ENCODE results near the gene RIPPLY3. TPM values are rescaled to one million over a fixed set of nuclear protein-coding genes. Genes with fewer than 3 reads are reported as not detected.

RIPPLY3 gene
- total RNA-seq, 1 experiment from 2014 or later = not detected

- H2AFZ ChIP-seq (ENCODE audit: low read depth, low read length, poor library complexity, severe bottlenecking) = no peak overlapping the region
- ChIA-PET RAD21 (ENCODE audit: low non-redundant PET in 1 of 2, low total read pairs in 2 of 2, uncharacterized antibody in 2 of 2, unreplicated experiment in 2 of 2) (no interaction called here), CTCF (no interaction called here), POLR2A (no interaction called here)
- intact Hi-C loops (cut with micrococcal nuclease) = no loop called here
- no peaks in the 10 kb centered on the region for H4K20me1 ChIP-seq (ENCODE audit: insufficient read depth)
- no peaks in the 10 kb centered on the region for H3K36me3 ChIP-seq (ENCODE audit: control insufficient read depth in 1 of 2, insufficient read depth in 2 of 2, low read length in 2 of 2)
- peaks cover 12 to 15% of the 10 kb centered on the region in 2 experiments for H3K4me1 ChIP-seq (ENCODE audit: control insufficient read depth in 1 of 2, insufficient read depth in 2 of 2, low read length in 2 of 2)
- DNase-seq (ENCODE audit: low read depth, low spot score) = no peak
- no peak for TF ChIP-seq ZNF274 (IDR thresholded peaks at IDR 0.05; ENCODE audit: low read depth, low read length)
- no peak overlapping the region for H3K27ac ChIP-seq (ENCODE audit: low read depth, low read length)
- H3K79me2 ChIP-seq (ENCODE audit: insufficient read depth, low read length) = no peaks in the 10 kb centered on the region
- no peaks in the 10 kb centered on the region for H3K27me3 ChIP-seq (ENCODE audit: insufficient read depth, low read length)
- no peaks in the 10 kb centered on the region; a peak in 1 of 4 replicates for H3K9me3 ChIP-seq (ENCODE audit: control insufficient read depth in 1 of 2, insufficient read depth in 1 of 2, low read depth in 1 of 2, low read length in 2 of 2)
- BruUV-seq (replicated peaks) = no TSS peak
- ATAC-seq = no peak
- H3K9me2 ChIP-seq (ENCODE audit: insufficient read depth) = no peaks in the 10 kb centered on the region
- H3K4me2 ChIP-seq (ENCODE audit: low read length) = no peak overlapping the region
- H3K9ac ChIP-seq (ENCODE audit: low read length) = no peak overlapping the region
- no peak overlapping the region for H3K4me3 ChIP-seq (replicated peaks in 1 of 2; ENCODE audit: low read depth in 1 of 2, low read length in 2 of 2)
Observed at GRCh38 chr21:37063433-37063832, 56.9 kb downstream of the RIPPLY3 start.

DNA sequence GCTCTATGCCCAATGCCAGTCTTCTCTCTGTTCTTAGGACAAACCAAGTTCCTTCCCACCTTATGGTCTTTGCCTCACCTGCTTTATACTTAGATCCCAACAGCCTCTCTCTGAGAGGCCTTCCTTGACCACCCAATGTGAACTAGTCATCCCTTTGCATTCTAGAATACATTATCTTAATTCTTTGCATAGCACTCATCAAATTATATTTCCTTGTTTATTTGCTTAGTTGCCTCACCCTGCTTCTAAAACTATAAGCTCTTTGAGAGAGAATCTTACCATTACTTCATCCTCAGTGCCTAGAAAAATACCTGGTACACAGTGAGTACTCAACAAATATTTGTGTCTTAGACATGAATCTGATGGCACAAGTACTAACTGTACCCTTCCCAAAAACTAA is 58.3 kb downstream of the RIPPLY3 start:
- Histone ChIP-seq H3K27ac (ENCODE audit: low read depth, low read length) (no peak overlapping the region), H3K36me3 (ENCODE audit: control insufficient read depth in 1 of 2, insufficient read depth in 2 of 2, low read length in 2 of 2) (no peaks in the 10 kb centered on the region), H3K9ac (ENCODE audit: low read length) (no peak overlapping the region), H3K79me2 (ENCODE audit: insufficient read depth, low read length) (no peaks in the 10 kb centered on the region), H3K4me1 (ENCODE audit: control insufficient read depth in 1 of 2, insufficient read depth in 2 of 2, low read length in 2 of 2) (peaks cover 12 to 15% of the 10 kb centered on the region in 2 experiments), H3K27me3 (ENCODE audit: insufficient read depth, low read length) (no peaks in the 10 kb centered on the region), H3K4me2 (ENCODE audit: low read length) (no peak overlapping the region), H3K9me3 (ENCODE audit: control insufficient read depth in 1 of 2, insufficient read depth in 1 of 2, low read depth in 1 of 2, low read length in 2 of 2) (no peaks in the 10 kb centered on the region), H3K4me3 (replicated peaks in 1 of 2; ENCODE audit: low read depth in 1 of 2, low read length in 2 of 2) (no peak overlapping the region), H3K9me2 (ENCODE audit: insufficient read depth) (no peaks in the 10 kb centered on the region), H4K20me1 (ENCODE audit: insufficient read depth) (no peaks in the 10 kb centered on the region), H2AFZ (ENCODE audit: low read depth, low read length, poor library complexity, severe bottlenecking) (no peak overlapping the region)
- POLR2A ChIA-PET = no interaction called here
- no peak for DNase-seq (ENCODE audit: low read depth, low spot score)
- CTCF ChIA-PET = no interaction called here
- no TSS peak for BruUV-seq (replicated peaks)
- no peak for TF ChIP-seq EZH2 (IDR thresholded peaks at IDR 0.05)
- no peak for TF ChIP-seq TCF7L2 (IDR thresholded peaks at IDR 0.05; ENCODE audit: borderline replicate concordance, extremely low read depth, insufficient read depth, insufficient read length)
- TF ChIP-seq POLR2A (IDR thresholded peaks at IDR 0.05; ENCODE audit: borderline replicate concordance, extremely low read depth, insufficient read depth, insufficient read length) = no peak
- no peak for ATAC-seq
- intact Hi-C loops (cut with micrococcal nuclease) = no loop called here
- RAD21 ChIA-PET (ENCODE audit: low non-redundant PET in 1 of 2, low total read pairs in 2 of 2, uncharacterized antibody in 2 of 2, unreplicated experiment in 2 of 2) = no interaction called here

Data from HCT116 (cell line).